C4-2B (cell line): ENCODE results near the gene PBX4.
A peak's percentile ranks its signal among the peaks of the same experiment; 100 is the strongest.

Source experiments
- H3K27ac ChIP-seq: fragments of 450-650 bp; 2 replicates; pipeline ENCODE4 v1.5.1; 2017
- ZFX ChIP-seq: fragments of 450-650 bp; IDR thresholded peaks from 2 replicates; pipeline ENCODE4 v1.6.1; 2017
- TF ChIP-seq, protein P1 (sequence below): fragments of 450-650 bp; conservative IDR thresholded peaks from 2 replicates; pipeline ENCODE4 v1.5.1; 2017; ENCODE audit warnings: mild to moderate bottlenecking

Gene PBX4

DNA sequence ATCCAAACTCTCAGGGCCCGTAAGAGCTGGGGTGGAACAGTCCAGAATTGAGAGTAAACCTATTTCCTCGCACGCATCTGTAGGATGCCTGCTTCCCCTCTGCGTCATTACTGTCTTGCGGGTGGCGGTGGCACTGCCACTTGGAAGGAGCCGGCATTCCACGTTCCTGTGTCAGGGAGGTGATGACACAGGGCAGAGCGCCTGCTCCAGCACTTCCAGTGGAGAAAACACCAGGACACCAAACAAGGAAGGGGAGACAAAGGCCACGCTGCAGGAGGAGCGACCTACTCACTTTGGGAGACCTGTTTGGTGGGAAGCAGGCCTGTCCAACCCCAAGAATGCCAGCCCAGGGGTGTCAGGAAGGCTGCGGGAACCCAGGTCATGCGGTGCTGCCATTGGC lies 37.1 kb downstream of the PBX4 start:
- TF ChIP-seq, protein P1, sequence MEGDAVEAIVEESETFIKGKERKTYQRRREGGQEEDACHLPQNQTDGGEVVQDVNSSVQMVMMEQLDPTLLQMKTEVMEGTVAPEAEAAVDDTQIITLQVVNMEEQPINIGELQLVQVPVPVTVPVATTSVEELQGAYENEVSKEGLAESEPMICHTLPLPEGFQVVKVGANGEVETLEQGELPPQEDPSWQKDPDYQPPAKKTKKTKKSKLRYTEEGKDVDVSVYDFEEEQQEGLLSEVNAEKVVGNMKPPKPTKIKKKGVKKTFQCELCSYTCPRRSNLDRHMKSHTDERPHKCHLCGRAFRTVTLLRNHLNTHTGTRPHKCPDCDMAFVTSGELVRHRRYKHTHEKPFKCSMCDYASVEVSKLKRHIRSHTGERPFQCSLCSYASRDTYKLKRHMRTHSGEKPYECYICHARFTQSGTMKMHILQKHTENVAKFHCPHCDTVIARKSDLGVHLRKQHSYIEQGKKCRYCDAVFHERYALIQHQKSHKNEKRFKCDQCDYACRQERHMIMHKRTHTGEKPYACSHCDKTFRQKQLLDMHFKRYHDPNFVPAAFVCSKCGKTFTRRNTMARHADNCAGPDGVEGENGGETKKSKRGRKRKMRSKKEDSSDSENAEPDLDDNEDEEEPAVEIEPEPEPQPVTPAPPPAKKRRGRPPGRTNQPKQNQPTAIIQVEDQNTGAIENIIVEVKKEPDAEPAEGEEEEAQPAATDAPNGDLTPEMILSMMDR, result no peak
- TF ChIP-seq ZFX, result no peak
- no peak overlapping the region for H3K27ac ChIP-seq

DNA sequence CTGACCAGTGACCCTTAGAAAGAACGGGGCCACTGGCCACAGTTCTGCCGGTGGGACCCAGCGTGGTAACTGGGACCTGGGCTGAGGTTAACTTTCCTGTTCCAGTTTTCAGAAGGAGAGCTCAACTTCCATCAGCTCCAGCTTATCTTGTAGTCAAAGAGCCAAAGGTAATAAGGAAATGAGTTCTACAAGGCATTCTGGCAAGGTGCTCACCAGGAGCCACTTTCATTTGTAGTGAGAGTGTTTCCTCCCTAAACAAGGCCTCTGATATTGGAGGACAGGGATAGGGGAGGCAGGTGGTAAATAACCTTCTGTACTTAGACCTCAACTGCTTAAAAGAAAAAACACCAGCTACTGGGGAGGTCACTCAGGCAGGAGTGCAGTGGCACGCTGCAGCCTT lies 38.1 kb downstream of the PBX4 start:
- TF ChIP-seq ZFX, result no peak
- TF ChIP-seq, protein P1, result no peak
- H3K27ac ChIP-seq, result peak overlapping the region; percentile 30

DNA sequence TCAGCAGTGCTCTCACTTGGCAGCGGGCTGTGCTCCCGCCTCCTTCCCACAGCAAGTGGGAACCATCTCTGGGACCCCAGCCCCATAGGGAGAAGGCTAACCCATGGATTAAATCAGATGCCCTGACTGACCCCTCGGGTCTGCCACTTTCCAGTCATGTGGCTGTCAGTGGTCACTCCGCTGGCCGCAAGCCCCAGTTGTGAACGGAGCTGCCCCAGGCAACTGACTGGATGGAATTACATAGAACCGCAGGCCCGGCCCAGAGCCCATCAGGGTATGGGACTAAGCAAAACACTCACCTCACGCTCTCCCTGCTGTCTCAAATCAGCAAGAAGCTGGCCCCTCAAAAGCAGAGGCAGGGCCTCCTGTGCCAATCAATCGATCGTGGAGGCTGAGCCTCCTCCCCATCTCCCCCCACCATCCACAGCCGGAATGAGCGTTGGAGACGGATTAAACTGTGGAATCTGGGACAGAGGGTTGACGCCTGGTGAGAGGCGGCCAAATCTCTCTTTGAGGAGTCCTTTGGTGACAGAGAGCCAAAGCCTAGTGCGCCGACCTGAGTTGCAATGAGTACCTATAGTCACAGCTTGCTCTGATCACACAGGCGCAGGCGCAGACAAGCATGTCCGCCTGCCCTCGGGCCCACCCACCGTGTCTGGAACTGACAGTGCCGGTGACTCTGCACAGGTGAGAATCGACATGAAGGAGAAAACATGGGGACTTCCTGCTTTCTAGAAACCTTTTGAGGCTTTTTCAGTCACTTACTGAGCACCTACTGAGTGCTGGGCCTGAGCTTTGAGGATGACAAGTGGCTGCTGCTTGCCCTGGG lies 38.7 kb downstream of the PBX4 start:
- H3K27ac ChIP-seq, result peak overlapping the region; percentile 30
- TF ChIP-seq ZFX, result no peak
- TF ChIP-seq, protein P1, result no peak

DNA sequence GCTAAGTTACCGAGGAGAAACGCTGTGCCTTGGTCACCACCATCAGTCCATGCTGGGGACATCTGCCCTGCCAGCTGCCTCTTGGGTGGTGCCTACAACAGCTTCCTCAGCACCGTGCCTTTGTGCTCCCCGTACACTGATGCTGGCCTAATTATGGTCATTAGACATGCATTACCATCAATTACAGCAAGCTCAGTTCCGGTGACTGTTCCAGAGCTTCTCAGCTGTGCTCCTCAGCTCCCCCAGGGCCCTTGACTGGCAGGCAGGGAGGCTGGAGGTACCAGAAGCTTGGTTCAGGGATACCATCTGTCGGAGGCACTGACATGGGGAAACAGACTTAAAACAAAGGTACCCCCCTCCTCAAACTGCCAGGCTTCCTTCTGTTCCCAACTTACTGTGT lies 40.2 kb downstream of the PBX4 start:
- H3K27ac ChIP-seq, result no peak overlapping the region
- TF ChIP-seq, protein P1, result no peak
- TF ChIP-seq ZFX, result no peak

DNA sequence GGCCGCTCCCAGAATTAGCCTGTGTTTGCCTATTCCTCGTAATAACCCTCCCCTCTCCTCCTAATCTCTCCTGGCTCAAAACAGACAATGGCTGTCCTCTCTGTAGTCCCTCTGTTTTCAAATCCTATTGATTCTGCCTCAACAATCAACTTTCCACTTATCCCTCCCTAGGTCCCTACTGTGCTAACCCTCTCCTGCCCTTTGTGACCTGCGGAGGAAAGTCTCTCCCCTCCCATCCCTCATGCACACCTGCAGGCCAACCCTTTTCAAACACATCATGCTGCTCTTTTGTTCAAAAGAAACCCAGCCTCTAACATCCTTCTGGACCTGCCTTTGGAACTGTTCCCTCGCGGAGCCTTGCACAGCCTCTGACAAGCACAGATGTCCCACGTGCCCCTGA lies 43.1 kb downstream of the PBX4 start:
- H3K27ac ChIP-seq, result no peak overlapping the region
- no peak for TF ChIP-seq ZFX
- TF ChIP-seq, protein P1, result no peak

DNA sequence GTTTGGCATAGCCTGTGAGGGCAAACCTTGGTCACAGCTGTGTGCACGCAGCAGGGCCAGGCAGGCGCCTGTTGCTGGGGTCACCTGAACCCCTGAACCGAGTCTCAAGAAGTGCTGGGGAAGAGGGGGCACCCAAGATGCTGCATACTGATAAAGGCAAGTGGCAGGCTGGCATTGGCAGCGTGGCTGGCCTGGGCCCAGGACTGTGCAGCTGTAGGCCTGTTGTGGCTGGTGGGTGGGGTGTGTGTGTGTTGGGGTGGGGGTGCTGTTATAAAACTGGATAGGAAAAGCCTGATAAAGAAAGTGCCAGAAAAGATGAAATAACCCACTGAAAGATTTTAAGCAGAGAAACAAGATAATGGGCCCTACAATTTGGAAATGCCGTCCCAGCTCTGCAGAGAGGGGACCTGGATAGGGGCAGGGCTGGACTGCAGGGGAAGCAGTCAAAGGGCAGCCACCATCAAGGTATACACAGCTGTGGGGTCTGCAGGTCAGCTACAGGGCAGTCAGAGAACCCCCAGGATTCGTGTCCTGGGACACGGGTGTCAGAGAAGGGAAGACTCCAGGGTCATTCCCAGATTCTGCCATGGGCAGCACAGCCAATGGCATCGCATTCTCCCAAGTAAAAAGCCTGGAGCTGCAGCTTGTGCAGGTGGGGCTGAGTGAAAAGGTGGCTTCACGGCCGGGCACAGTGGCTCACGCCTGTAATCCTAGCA lies 47.3 kb downstream of the PBX4 start:
- H3K27ac ChIP-seq, result no peak overlapping the region
- TF ChIP-seq, protein P1, result no peak
- TF ChIP-seq ZFX, result no peak

DNA sequence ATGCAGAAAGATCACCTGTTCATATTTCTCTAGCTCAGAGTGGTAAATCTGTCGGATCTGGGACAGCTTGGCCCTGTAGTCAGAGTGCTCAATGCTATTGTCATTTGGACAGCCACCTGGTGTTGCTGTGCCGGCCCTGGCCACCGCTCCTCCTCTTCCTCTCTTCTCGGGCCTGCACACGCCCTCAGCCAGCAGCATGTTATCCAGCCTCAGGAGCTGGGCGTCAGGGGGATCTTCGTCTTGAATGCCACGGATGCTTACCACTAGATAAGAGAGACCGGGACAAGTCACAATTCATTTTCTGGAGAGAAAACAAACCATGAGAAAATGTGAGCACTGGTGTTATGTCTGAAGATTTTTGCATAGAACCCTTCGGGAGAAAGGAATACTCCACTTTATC lies 47.9 kb downstream of the PBX4 start:
- H3K27ac ChIP-seq, result no peak overlapping the region
- TF ChIP-seq, protein P1, result no peak
- TF ChIP-seq ZFX, result no peak
